ENCODE results near the gene SLC9C1.

- TF ChIP-seq PPARA (CRISPR knock-in tag; IDR thresholded peaks at IDR 0.05; ENCODE audit: borderline replicate concordance) (no peak), TCF4 (CRISPR knock-in tag; IDR thresholded peaks at IDR 0.05; ENCODE audit: borderline replicate concordance) (no peak), ZNF565 (CRISPR knock-in tag; conservative IDR thresholded peaks at IDR 0.05; ENCODE audit: low read depth) (no peak), CSDC2 (CRISPR knock-in tag; IDR thresholded peaks at IDR 0.05) (no peak), ARNTL (CRISPR knock-in tag; IDR thresholded peaks at IDR 0.05; ENCODE audit: borderline replicate concordance, low read depth) (no peak)
These were observed 177.2 kb downstream of the SLC9C1 start for GRCh38 chr3:112116748-112117186.

Measured in SK-N-SH treated with all-trans-retinoic acid at 6 μM for 48 hours (cell line).